B cell (primary cell): ENCODE results near the gene TMEM63A.
A peak's percentile ranks its signal among the peaks of the same experiment; 100 is the strongest.

Source experiments
- EZH2 ChIP-seq: IDR thresholded peaks from 2 replicates; pipeline ENCODE4 v1.6.1; 2012; ENCODE audit warnings: borderline replicate concordance, low read depth, mild to moderate bottlenecking, moderate library complexity, low read length; ENCODE audit not compliant: insufficient read depth, poor library complexity, severe bottlenecking
- TF ChIP-seq, protein P1 (sequence below): fragments of 200-600 bp; IDR thresholded peaks from one replicate; pipeline ENCODE4 v1.8.0; 2022; ENCODE audit warnings: antibody characterized with exemption, mild to moderate bottlenecking

DNA sequence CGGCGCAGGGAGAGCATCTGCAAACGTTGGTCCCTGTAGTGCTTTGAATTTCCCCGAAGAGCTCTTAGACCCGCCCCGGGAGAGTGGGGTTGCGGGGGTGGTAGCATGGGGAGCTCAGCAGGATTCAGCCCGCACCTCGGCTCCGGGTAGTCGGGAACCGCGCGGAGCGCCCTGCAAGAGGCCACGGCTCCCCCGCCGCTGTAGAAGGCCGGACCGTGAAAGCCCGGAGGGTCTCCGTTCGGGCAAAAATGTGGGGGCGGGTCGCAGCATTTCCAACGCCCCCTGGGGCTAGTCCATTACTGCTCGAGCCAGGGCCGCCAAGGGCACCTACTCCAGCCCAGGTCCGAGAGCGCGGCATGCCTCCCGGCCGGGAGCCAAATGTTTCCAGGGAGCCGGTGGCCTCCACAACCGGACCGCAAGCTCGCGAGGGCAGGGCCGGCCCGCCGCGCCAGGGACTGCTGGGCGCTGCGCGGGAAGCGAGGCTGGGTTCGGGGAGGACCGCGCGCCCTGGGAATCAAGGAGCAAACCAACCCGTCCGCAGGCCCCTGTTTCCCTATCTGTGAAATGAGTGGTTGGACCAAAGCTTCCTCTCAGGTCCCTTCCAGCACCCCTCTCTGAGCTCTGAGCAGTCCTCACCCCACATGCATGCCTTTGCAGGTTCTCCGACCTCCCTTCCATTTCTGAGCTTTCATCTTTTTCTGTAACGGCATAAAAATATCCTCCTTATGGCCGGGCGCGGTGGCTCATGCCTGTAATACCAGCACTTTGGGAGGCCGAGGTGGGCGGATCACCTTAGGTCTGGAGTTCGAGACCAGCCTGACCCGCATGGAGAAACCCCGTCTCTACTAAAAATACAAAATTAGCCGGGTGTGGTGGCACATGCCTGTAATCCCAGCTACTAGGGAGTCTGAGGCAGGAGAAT, 775 bp upstream of the TMEM63A start:
- TF ChIP-seq EZH2, result no peak
- TF ChIP-seq, protein P1, sequence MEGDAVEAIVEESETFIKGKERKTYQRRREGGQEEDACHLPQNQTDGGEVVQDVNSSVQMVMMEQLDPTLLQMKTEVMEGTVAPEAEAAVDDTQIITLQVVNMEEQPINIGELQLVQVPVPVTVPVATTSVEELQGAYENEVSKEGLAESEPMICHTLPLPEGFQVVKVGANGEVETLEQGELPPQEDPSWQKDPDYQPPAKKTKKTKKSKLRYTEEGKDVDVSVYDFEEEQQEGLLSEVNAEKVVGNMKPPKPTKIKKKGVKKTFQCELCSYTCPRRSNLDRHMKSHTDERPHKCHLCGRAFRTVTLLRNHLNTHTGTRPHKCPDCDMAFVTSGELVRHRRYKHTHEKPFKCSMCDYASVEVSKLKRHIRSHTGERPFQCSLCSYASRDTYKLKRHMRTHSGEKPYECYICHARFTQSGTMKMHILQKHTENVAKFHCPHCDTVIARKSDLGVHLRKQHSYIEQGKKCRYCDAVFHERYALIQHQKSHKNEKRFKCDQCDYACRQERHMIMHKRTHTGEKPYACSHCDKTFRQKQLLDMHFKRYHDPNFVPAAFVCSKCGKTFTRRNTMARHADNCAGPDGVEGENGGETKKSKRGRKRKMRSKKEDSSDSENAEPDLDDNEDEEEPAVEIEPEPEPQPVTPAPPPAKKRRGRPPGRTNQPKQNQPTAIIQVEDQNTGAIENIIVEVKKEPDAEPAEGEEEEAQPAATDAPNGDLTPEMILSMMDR, result peak; percentile 3
